HepG2 (cell line): Measurements from ENCODE around the gene TTLL4. TPM values are rescaled to one million over a fixed set of nuclear protein-coding genes. Genes with fewer than 3 reads are reported as not detected.
A peak's percentile ranks its signal among the peaks of the same experiment; 100 is the strongest.

ENCODE experiments used
- FOXA3 ChIP-seq: IDR thresholded peaks from 2 replicates; pipeline ENCODE4 v1.6.1; 2016; ENCODE audit warnings: missing genetic modification reagents, missing compliant biosample characterization
- SAP130 ChIP-seq: IDR thresholded peaks from 2 replicates; pipeline ENCODE4 v1.6.1; 2016; ENCODE audit warnings: low read depth
- TBX3 ChIP-seq: fragments of 450-650 bp; IDR thresholded peaks from 2 replicates; pipeline ENCODE4 v1.6.1; 2017; ENCODE audit warnings: antibody characterized with exemption, mild to moderate bottlenecking, inconsistent platforms, borderline replicate concordance
- polyA plus RNA-seq, 8 experiments: library from polyadenylated mRNA; depleted of rRNA in 3 of 8; stranded (reverse) in 7 of 8; unstranded in 1 of 8; fragments of >200 nt; fragmentation: Illumina TruSeq in 4 of 8; extraction: Trizol in 4 of 8; gene quantifications; 2 replicates each; pipeline versions ENCODE4 v1.2.1 to v1.2.3, GENCODE V29; 2011 to 2016; ENCODE audit warnings: low read depth in 4 of 8, missing spikeins in 1 of 8, mixed read lengths in 1 of 8; ENCODE audit not compliant: insufficient read depth in 1 of 8
- total RNA-seq, 5 experiments: library from RNA; depleted of rRNA; stranded (reverse); fragments of >200 nt; fragmentation: Illumina TruSeq; extraction: Trizol; gene quantifications; 2 replicates each; pipeline ENCODE4 v1.2.3, GENCODE V29; 2016; ENCODE audit warnings: low read depth in 1 of 5
- TF ChIP-seq, protein P1 (sequence below), 2 experiments: sonication (generic) in 1 of 2; formaldehyde crosslinking in 1 of 2; IDR thresholded peaks; 2 replicates each; pipeline versions ENCODE4 v1.4.0 to v1.6.1; 2018 to 2020; ENCODE audit warnings: missing genetic modification reagents in 2 of 2, borderline replicate concordance in 1 of 2, low read depth in 1 of 2, mild to moderate bottlenecking in 1 of 2, missing biosample characterization in 1 of 2
- TF ChIP-seq, protein P2 (sequence below): IDR thresholded peaks from 2 replicates; pipeline ENCODE4 v1.6.1; 2016; ENCODE audit warnings: missing compliant biosample characterization, missing genetic modification reagents, borderline replicate concordance
- TF ChIP-seq, protein P3 (sequence below): sonication (generic); formaldehyde crosslinking; IDR thresholded peaks from 2 replicates; pipeline ENCODE4 v1.5.0; 2020; ENCODE audit warnings: mild to moderate bottlenecking, missing genetic modification reagents, borderline replicate concordance

TTLL4 gene
- total and polyA plus RNA-seq, 2 of the 13 experiments (the other 11 are each of a cell fraction or from before 2014, with no cell fraction given): 77.5 to 84.6 TPM

DNA sequence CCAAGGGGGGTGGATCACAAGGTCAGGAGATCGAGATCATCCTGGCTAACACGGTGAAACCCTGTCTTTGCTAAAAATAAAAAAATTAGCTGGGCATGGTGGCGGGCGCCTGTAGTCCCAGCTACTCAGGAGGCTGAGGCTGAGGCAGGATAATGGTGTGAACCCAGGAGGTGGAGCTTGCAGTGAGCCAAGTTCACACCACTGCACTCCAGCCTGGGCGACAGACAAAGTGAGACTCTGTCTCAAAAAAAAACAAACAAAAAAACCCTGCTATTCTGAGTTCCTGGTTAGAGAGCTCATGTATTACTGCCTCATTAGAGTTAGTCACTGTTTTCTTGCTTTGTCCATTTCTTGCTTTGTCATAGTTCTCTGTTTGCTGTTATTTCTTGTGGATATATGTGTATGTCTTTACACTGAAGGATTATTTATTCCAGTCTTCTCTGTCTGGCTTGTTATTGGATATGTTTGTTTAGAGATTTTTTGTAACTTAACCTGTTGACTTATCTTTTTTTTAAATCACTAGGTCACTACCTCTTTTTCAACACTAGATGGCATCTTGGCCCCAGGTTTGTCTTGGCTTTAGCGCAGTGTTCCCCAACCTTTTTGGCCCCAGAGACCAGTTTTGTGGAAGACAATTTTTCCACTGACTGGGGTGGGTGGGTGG is 17.0 kb downstream of the TTLL4 start (continued):
- TF ChIP-seq, protein P1, sequence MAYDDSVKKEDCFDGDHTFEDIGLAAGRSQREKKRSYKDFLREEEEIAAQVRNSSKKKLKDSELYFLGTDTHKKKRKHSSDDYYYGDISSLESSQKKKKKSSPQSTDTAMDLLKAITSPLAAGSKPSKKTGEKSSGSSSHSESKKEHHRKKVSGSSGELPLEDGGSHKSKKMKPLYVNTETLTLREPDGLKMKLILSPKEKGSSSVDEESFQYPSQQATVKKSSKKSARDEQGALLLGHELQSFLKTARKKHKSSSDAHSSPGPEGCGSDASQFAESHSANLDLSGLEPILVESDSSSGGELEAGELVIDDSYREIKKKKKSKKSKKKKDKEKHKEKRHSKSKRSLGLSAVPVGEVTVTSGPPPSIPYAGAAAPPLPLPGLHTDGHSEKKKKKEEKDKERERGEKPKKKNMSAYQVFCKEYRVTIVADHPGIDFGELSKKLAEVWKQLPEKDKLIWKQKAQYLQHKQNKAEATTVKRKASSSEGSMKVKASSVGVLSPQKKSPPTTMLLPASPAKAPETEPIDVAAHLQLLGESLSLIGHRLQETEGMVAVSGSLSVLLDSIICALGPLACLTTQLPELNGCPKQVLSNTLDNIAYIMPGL (CRISPR knock-in tag; IDR thresholded peaks at IDR 0.05; ENCODE audit: borderline replicate concordance in 1 of 2, low read depth in 1 of 2): 0 out of 4 replicates have a peak, but pooled peaks of 1 of the 2 experiments have one; percentile 36
- TF ChIP-seq FOXA3 (CRISPR knock-in tag): peak; percentile 60
- TF ChIP-seq, protein P2, sequence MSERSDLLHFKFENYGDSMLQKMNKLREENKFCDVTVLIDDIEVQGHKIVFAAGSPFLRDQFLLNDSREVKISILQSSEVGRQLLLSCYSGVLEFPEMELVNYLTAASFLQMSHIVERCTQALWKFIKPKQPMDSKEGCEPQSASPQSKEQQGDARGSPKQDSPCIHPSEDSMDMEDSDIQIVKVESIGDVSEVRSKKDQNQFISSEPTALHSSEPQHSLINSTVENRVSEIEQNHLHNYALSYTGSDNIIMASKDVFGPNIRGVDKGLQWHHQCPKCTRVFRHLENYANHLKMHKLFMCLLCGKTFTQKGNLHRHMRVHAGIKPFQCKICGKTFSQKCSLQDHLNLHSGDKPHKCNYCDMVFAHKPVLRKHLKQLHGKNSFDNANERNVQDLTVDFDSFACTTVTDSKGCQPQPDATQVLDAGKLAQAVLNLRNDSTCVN (CRISPR knock-in tag): no peak
- no peak for TF ChIP-seq TBX3
- TF ChIP-seq, protein P3, sequence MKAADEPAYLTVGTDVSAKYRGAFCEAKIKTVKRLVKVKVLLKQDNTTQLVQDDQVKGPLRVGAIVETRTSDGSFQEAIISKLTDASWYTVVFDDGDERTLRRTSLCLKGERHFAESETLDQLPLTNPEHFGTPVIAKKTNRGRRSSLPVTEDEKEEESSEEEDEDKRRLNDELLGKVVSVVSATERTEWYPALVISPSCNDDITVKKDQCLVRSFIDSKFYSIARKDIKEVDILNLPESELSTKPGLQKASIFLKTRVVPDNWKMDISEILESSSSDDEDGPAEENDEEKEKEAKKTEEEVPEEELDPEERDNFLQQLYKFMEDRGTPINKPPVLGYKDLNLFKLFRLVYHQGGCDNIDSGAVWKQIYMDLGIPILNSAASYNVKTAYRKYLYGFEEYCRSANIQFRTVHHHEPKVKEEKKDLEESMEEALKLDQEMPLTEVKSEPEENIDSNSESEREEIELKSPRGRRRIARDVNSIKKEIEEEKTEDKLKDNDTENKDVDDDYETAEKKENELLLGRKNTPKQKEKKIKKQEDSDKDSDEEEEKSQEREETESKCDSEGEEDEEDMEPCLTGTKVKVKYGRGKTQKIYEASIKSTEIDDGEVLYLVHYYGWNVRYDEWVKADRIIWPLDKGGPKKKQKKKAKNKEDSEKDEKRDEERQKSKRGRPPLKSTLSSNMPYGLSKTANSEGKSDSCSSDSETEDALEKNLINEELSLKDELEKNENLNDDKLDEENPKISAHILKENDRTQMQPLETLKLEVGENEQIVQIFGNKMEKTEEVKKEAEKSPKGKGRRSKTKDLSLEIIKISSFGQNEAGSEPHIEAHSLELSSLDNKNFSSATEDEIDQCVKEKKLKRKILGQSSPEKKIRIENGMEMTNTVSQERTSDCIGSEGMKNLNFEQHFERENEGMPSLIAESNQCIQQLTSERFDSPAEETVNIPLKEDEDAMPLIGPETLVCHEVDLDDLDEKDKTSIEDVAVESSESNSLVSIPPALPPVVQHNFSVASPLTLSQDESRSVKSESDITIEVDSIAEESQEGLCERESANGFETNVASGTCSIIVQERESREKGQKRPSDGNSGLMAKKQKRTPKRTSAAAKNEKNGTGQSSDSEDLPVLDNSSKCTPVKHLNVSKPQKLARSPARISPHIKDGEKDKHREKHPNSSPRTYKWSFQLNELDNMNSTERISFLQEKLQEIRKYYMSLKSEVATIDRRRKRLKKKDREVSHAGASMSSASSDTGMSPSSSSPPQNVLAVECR: no peak
- TF ChIP-seq SAP130 (CRISPR knock-in tag): 0 out of 2 replicates have a peak, but pooled peaks have one; percentile 24
- TF ChIP-seq, all 625 proteins: peak for 23
